Suprapubic skin (tissue), 4 donors: ENCODE measurements around the gene ZG16.

Experiments used
- CTCF ChIP-seq, 2 donors: fragments of 200-600 bp in 1 of 2; fragments of 450-650 bp in 1 of 2; sonication (generic) in 1 of 2; IDR thresholded peaks; one replicate each; pipeline ENCODE4 v1.5.1; 2016 to 2019; ENCODE audit warnings: antibody characterized with exemption in 2 of 2, mild to moderate bottlenecking in 1 of 2, moderate library complexity in 1 of 2
- POLR2A ChIP-seq, 2 donors: fragments of 450-650 bp; IDR thresholded peaks; one replicate each; pipeline ENCODE4 v1.6.1; 2017; ENCODE audit warnings: antibody characterized with exemption in 2 of 2, mild to moderate bottlenecking in 2 of 2, moderate library complexity in 2 of 2
- POLR2AphosphoS5 ChIP-seq, 3 donors: sonication (generic); formaldehyde crosslinking; IDR thresholded peaks; one replicate each; pipeline ENCODE4 v1.6.1; 2017; ENCODE audit warnings: antibody characterized with exemption in 3 of 3

GRCh38 chr16:29809850-29810698 lies 32.0 kb downstream of the ZG16 start:
- no peak for TF ChIP-seq CTCF (IDR thresholded peaks at IDR 0.05)
- TF ChIP-seq POLR2A (IDR thresholded peaks at IDR 0.05) = no peak
- TF ChIP-seq POLR2AphosphoS5 (IDR thresholded peaks at IDR 0.05) = no peak
